ENCODE data around the gene PTPN9. TPM values are rescaled to one million over a fixed set of nuclear protein-coding genes. Genes with fewer than 3 reads are reported as not detected.

Gene PTPN9
- total and polyA plus RNA-seq, 10 of the 15 experiments (the other 5 are each of a cell fraction or from before 2014, with no cell fraction given), result 7.8 to 29.1 (median 18.5) TPM

GRCh38 chr15:75428152-75428551 is 151.0 kb downstream of the PTPN9 start:
- no peak overlapping the region for H2AFZ ChIP-seq (ENCODE audit: control insufficient read depth, low read depth, low read length)
- ATAC-seq (no peak), FAIRE-seq (no peak), DNase-seq (ENCODE audit: low read depth, low spot score) (no peak)
- peaks cover 7 to 33% of the 10 kb centered on the region in 2 experiments; a peak in 3 of 4 replicates for H3K36me3 ChIP-seq (ENCODE audit: control insufficient read depth in 2 of 2, insufficient read depth in 2 of 2, low read length in 1 of 2)
- peaks cover 19% of the 10 kb centered on the region for H3K79me2 ChIP-seq (ENCODE audit: control insufficient read depth, insufficient read depth, low read length)
- BruUV-seq (replicated peaks), result no TSS peak
- H3K4me3 ChIP-seq, result no peak overlapping the region
- 98% methylated on average over 3 of the region's 3 CpGs for WGBS (ENCODE audit: insufficient coverage, insufficient replicate concordance, low lambda C conversion rate, missing lambda C conversion rate)
- H3K9ac ChIP-seq (ENCODE audit: control insufficient read depth, insufficient read depth, low read length), result no peak overlapping the region
- H3K27me3 ChIP-seq (replicated peaks in 1 of 2; ENCODE audit: control insufficient read depth in 2 of 2, insufficient read depth in 2 of 2, low read length in 1 of 2), result no peaks in the 10 kb centered on the region
- intact Hi-C loops (cut with micrococcal nuclease; ENCODE audit: unreplicated experiment) (no loop called here), in situ Hi-C loops (cut with MboI) (no loop called here)
- ChIA-PET CTCF (no interaction called here), POLR2A (no interaction called here), RAD21 (ENCODE audit: unreplicated experiment) (interaction anchor here (1.1 kb wide), 1 partner anchor 26 kb away, joined by 3 read pairs; no protein-coding TSS in a partner anchor), SMC1A (ENCODE audit: uncharacterized antibody, unreplicated experiment) (no interaction called here)
- H4K20me1 ChIP-seq (ENCODE audit: control insufficient read depth, insufficient read depth), result no peaks in the 10 kb centered on the region; the same call in 1 of the 2 replicates
- no peak overlapping the region for H3K27ac ChIP-seq (ENCODE audit: control insufficient read depth, insufficient read depth)
- H3K9me3 ChIP-seq (replicated peaks; ENCODE audit: control insufficient read depth, insufficient read depth, low read length), result no peaks in the 10 kb centered on the region
- H3K4me1 ChIP-seq (ENCODE audit: control insufficient read depth, insufficient read depth, low read length), result no peaks in the 10 kb centered on the region
- TF ChIP-seq HDGF (IDR thresholded peaks at IDR 0.05) (no peak), SRF (IDR thresholded peaks at IDR 0.05; ENCODE audit: low read depth in 2 of 2, low read length in 2 of 2) (no peak), EZH2 (IDR thresholded peaks at IDR 0.05; ENCODE audit: borderline replicate concordance, control insufficient read depth, low read depth, low read length) (no peak), MEF2B (IDR thresholded peaks at IDR 0.05; ENCODE audit: partially characterized antibody, poor library complexity, severe bottlenecking) (no peak), SMARCA5 (IDR thresholded peaks at IDR 0.05) (no peak), CHD1 (IDR thresholded peaks at IDR 0.05; ENCODE audit: low read depth, low read length) (no peak), IRF4 (IDR thresholded peaks at IDR 0.05; ENCODE audit: low read depth, low read length) (no peak), CTCF (IDR thresholded peaks at IDR 0.05 in 2 of 3, conservative IDR thresholded peaks at IDR 0.05 in 1 of 3; ENCODE audit: control insufficient read depth in 2 of 3, extremely low read depth in 1 of 3, insufficient read depth in 1 of 3, low read depth in 3 of 3, low read length in 3 of 3) (no peak), CREM (IDR thresholded peaks at IDR 0.05; ENCODE audit: low read depth) (no peak)
- TF ChIP-seq, protein P1, sequence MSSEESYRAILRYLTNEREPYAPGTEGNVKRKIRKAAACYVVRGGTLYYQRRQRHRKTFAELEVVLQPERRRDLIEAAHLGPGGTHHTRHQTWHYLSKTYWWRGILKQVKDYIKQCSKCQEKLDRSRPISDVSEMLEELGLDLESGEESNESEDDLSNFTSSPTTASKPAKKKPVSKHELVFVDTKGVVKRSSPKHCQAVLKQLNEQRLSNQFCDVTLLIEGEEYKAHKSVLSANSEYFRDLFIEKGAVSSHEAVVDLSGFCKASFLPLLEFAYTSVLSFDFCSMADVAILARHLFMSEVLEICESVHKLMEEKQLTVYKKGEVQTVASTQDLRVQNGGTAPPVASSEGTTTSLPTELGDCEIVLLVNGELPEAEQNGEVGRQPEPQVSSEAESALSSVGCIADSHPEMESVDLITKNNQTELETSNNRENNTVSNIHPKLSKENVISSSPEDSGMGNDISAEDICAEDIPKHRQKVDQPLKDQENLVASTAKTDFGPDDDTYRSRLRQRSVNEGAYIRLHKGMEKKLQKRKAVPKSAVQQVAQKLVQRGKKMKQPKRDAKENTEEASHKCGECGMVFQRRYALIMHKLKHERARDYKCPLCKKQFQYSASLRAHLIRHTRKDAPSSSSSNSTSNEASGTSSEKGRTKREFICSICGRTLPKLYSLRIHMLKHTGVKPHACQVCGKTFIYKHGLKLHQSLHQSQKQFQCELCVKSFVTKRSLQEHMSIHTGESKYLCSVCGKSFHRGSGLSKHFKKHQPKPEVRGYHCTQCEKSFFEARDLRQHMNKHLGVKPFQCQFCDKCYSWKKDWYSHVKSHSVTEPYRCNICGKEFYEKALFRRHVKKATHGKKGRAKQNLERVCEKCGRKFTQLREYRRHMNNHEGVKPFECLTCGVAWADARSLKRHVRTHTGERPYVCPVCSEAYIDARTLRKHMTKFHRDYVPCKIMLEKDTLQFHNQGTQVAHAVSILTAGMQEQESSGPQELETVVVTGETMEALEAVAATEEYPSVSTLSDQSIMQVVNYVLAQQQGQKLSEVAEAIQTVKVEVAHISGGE (CRISPR knock-in tag; IDR thresholded peaks at IDR 0.05), result no peak
- no peak overlapping the region for H3K4me2 ChIP-seq (ENCODE audit: control insufficient read depth, insufficient read depth)
